H4 (cell line): ENCODE results near the gene HNF1B. TPM values are rescaled to one million over a fixed set of nuclear protein-coding genes. Genes with fewer than 3 reads are reported as not detected.
"Not testable (repeated sequence)": the region's sequence is repeated elsewhere in the genome, so short reads cannot be mapped to it uniquely, and the experiment has no call there.

Source experiments
- DNase-seq: peaks from one replicate; pipeline ENCODE4 v3.0.0-alpha.2; 2015; ENCODE audit warnings: low spot score
- total RNA-seq: library from RNA; depleted of rRNA; stranded (reverse); fragments of >200 nt; shearing (Covaris generic); gene quantifications from 2 replicates; pipeline ENCODE4 v1.2.3, GENCODE V29; 2014

HNF1B gene
- total RNA-seq, 1 experiment from 2014 or later = not detected

DNA sequence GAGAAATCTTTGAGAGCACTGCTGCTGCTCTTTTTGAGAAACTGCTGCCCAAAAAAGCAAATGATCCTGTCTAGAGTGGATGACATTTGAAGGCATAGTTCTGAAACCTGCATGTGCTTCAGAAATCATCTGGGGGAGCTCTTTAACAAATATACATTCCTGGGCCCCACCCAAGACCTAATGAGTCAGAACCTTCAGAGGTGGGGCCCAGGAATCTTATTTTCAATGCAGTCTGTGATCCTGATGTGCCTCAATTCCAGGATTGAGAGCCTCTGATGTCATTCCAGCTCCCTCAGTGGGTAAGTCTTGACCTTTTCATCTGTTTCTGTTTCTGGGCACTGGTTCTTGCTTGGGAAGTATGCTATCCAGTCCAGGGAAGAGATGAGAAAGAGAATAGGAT, 42.3 kb downstream of the HNF1B start:
- no peak for DNase-seq

DNA sequence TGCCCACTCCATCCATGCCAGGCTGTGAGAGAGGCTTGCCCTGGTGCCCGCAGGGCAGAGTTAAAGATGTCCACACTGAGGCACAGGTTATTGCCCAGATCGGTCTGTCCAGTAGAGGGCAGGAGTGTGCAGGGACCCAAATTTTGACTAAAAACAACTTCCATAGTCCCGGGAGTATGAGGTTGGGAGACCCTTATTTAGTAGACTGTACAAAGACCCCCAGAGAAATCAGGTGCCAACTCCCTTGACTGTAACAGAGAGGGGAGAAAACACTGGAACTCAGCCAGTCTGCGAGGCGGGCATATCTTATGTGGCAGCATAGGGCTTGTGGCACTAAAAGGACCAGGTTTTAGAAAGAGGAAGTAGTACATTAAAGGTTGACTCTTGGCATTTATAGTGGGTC, 43.4 kb downstream of the HNF1B start:
- DNase-seq = no peak

GRCh38 chr17:37700881-37701280, 44.0 kb downstream of the HNF1B start:
- no peak for DNase-seq

- no peak for DNase-seq
These were observed 45.4 kb downstream of the HNF1B start for GRCh38 chr17:37699285-37699973.

DNA sequence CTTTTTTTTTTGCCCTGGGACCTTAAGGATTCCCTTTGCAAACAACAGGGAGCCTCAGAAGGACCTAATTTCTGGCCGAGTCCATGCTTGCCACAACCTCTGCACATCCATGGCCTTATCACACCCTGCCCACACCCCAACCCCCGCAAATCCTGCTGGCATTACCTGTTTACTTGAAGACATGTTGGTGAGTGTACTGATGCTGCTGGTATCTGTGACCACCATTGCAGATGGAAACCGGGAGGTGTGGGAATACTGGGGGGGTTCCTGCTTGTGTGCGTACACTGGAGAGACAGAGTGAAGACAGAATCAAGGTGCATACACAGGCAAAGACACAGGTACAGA, 46.0 kb downstream of the HNF1B start:
- no peak for DNase-seq

GRCh38 chr17:37698132-37698910, 46.5 kb downstream of the HNF1B start:
- no peak for DNase-seq

GRCh38 chr17:37697381-37697780, 47.5 kb downstream of the HNF1B start:
- no peak for DNase-seq

GRCh38 chr17:37696366-37696765, 48.5 kb downstream of the HNF1B start:
- DNase-seq = no peak

DNA sequence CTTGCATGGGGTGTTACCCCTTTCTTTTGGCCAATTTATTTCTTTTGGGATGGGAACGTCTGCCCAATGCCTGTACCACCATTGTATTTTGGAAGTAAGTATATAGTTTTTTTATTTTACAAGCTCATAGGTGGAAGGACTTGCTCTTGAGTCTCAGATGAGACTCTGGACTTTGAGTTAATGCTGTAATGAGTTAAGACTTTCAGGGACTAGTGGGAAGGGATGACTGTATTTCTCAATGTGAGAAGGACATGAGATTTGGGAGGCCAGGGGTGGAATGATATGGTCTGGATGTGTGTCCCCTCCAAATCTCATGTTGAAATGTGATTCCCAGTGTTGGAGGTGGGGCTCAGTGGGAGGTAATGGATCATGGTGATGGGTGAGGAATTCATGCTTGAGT, 49.1 kb downstream of the HNF1B start:
- DNase-seq = no peak

GRCh38 chr17:37694734-37695133, 50.1 kb downstream of the HNF1B start:
- no peak for DNase-seq

- no peak for DNase-seq
These were observed 51.5 kb downstream of the HNF1B start for GRCh38 chr17:37693328-37693727.

GRCh38 chr17:37691807-37692206, 53.1 kb downstream of the HNF1B start:
- no peak for DNase-seq

GRCh38 chr17:37689317-37689716, 55.5 kb downstream of the HNF1B start:
- no peak for DNase-seq

DNA sequence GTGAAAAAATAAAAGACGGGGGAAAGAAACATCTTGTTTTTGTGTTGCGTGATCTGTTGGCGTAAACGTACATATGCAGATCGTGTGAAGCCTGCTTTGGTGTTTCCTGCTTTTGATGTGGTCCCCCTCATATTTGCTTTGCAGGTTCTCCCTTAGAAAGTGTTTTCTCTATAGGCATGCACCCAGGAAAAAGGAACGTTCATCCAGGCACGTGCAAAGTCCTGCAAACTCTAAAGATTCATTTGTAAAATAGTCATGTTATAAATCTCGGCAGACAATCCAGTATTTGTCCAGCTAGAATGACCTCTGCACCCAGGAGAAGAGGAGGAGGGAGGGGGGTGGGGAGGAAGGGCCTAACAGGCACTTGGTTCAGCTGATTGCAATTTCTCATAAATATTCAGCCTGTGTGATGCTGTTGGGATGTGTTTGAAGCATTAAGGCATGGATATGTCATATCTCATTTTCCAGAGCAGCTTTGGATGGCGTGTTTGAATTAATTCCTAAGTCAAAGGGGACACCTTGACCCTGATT, 61.3 kb downstream of the HNF1B start:
- no peak for DNase-seq

DNA sequence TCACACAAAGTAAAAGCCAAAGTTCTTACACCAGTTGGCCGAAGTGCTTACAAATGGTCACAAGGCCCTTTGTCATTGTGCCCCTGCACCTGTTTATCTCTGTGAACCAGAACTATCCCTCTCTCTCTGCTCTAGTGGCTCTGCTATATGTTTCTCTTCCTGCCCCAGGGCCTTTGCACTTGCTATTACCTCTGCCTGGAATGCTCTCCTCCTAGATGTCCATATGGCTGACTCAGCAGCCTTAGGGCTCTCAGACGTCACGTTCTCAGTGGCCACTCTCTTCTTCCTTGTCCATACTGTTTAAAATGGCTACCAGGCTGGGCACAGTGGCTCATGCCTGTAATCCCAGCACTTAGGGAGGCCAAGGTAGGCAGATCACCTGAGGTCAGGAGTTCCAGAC, 62.9 kb downstream of the HNF1B start:
- DNase-seq = no peak

GRCh38 chr17:37679995-37680394, 64.9 kb downstream of the HNF1B start:
- DNase-seq = not testable (repeated sequence)

DNA sequence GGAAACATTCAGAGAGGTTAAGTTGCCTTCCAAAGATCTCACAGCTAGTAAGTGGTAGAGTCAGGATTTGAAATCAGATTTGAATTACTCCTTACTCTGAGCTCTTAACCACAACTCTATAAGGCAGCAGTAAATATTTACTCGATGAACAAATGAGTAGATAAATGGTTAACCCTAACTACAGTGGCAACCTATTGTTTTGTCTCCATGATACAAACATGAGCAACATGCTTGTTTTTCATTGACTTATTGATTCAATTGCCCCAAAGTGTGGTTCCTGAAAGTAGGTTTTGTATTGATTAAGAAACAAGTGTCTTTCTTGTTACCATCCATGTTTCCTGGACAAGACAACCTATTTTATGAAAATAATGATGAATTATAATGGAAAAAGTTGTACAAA, 66.8 kb downstream of the HNF1B start:
- DNase-seq = no peak

GRCh38 chr17:37677021-37677420, 67.8 kb downstream of the HNF1B start:
- no peak for DNase-seq

DNA sequence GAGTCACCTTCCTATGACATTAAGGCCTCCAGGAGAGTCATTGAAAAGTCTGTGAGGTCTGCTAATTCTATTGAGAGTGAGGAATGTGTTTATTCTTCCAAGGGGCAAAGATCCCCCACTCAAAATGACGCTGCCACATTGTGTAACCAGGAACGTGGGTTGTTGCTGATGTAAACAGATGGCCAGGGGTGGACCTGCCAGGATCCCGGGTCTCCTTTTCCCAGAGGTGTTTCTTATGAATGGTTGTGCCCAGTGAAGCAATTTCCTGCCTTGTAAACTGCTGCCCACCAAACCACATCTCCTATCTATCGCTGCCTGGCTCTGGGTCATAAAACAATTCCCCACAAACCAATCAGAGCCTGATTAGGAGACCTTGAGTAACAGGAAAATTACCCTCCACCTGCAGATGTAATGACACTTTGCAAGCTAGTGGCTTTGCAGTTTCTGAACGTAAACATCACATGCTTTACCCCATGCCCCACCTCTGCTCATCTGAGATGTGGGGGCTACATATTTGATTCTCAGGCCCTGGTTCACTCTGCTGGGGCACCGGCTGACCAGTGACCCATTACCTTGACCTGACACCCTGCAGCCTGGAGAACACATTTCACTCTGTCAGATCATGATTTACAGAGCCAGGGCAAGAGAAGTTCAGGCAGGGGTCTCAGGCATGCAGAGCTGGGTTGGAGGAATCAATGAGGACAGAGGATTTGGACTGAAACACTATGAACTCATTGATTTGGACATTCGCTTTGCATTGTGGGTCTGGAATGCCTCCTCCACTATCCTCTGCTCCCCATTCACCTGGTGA, 68.5 kb downstream of the HNF1B start:
- DNase-seq = peak; percentile 52

DNA sequence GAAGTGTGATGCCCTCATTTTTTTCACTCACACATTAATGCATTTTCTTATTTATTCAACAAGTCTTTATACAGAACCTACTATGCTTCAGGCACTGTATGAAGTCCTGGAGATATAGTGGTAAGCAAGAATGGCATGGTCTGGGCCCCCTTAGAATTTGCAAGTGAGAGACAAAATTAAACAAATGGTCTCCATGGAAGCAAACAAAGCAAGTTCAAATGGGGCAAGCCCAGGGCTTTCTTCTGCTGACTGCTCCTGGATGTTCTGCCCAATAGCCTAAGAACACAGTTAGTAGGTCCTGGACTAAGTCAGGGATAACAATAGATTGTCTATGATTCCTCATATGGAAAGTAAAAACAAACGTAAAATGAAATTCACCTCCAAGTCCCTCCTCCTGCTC, 70.3 kb downstream of the HNF1B start:
- no peak for DNase-seq

DNA sequence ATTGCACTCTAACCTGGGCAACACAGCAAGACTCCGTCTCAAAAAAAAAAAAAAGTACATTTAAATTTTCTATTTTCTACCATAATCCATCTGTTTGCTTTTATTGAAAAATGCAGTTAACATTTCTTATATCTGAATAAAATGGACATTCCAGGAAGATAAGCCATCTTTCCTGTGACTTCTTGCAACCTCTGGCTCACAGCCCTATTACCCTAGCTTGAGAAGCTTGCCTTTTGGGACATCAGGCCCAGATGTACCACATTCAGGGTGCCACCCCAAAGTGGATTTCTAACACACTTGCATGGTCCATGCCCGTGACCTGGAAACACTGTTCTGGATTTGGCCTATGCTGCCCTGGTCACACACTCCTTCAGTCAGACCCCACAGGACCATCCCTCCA, 71.5 kb downstream of the HNF1B start:
- DNase-seq = no peak

DNA sequence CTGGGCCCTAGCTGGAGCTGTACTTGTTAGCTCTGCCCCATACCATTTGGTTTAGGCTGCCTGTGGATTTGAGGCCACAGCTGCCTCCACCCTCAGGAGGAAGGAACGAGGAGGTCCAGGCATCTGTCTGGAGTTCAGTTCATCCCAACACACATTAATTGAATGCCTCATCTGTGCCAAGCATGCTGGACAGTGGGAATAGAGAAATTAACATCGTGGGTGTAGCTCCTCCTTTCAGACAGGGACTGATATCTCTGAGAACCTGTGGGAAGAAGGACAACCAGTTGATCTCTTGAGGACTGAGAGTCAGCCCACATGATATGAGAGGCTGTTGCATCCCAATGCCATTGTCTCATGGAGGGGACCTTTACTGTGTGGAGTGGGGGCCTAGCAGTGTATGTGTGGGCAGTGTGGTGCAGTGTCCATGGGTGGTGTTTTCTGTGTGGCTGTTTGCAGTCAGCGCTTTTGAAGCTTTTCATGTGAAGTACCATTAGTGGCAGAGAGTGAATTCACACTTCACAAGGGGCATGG, 72.2 kb downstream of the HNF1B start:
- DNase-seq = no peak
